ENCODE measurements around the gene SIK2. TPM values are rescaled to one million over a fixed set of nuclear protein-coding genes. Genes with fewer than 3 reads are reported as not detected.

Gene SIK2
- 13.0 TPM for total RNA-seq (2021; ENCODE audit: unreplicated experiment)
- 7.4 and 8.7 TPM in 2 replicates for polyA plus RNA-seq (2012)
- percentile 72 among the genes with signal in this experiment for Bru-seq, nascent RNA
- percentile 63 among the genes with signal in this experiment for BruChase-seq, experiment 1, labeled RNA remaining after a 6-hour chase
- percentile 65 among the genes with signal in this experiment for BruChase-seq, experiment 2, labeled RNA remaining after a 2-hour chase
- long read RNA-seq, partial matches to known transcripts, result 7 of 12 reads
- long read RNA-seq, other reads (novel, unspliced or antisense), result 5 of 12 reads

DNA sequence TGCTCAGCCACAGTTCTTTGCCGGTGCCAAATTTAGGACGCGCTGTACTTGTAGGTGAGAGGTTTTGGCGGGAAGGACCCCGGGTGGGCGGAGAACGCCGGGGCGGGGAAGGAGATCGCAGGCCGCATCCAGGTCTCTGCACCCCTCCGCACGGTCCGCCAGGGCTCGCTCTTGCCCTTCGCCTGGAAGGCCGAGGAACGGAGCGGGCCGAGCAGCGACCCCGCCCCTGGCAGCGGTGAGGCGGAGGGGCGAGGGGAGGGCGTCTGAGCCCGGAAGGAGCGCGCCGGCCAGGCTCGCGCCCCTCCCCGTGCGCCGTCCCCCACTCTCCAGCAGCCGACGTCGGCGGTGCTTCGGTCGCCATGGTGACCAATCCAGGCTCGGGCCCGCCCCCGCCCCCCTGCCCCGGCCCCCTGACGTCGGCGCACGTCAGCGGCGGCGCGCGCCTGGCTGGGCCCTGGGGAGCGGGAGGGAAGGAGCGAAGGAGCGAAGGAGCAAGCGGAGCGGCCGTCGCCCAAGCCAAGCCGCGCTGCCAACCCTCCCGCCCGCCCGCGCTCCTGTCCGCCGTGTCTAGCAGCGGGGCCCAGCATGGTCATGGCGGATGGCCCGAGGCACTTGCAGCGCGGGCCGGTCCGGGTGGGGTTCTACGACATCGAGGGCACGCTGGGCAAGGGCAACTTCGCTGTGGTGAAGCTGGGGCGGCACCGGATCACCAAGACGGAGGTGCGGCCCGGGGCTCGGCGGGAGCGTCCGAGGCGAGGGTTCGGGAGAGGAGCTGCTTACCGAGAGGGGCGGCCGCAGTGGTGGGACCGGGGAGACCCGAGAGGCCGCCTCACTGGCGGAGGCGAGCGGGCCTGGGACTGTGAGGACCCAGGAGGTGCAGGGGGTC is at the start of gene SIK2:
Gene SIK2, plus strand, starts transcription at position 471 of the 886 bp plus-strand sequence. Its CDS starts 115 bp downstream, at position 586.
- Histone ChIP-seq H3K27me3 (ENCODE audit: insufficient read depth, low read length) (no peaks in the 10 kb centered on the region), H4K20me1 (ENCODE audit: insufficient read depth) (peaks cover 6% of the 10 kb centered on the region; the same call in 1 of the 2 replicates), H3K4me3 (replicated peaks in 1 of 2; ENCODE audit: low read depth in 1 of 2, low read length in 2 of 2) (peak within 1 kb of the TSS; percentile 73 to 76), H2AFZ (ENCODE audit: low read depth, low read length, poor library complexity, severe bottlenecking) (peak within 1 kb of the TSS; percentile 95), H3K9me3 (ENCODE audit: control insufficient read depth in 1 of 2, insufficient read depth in 1 of 2, low read depth in 1 of 2, low read length in 2 of 2) (no peaks in the 10 kb centered on the region), H3K4me2 (ENCODE audit: low read length) (peak within 1 kb of the TSS; percentile 88), H3K4me1 (ENCODE audit: control insufficient read depth in 1 of 2, insufficient read depth in 2 of 2, low read length in 2 of 2) (peaks cover 9 to 27% of the 10 kb centered on the region in 2 experiments; a peak in 3 of 4 replicates), H3K36me3 (ENCODE audit: control insufficient read depth in 1 of 2, insufficient read depth in 2 of 2, low read length in 2 of 2) (no peaks in the 10 kb centered on the region), H3K9me2 (ENCODE audit: insufficient read depth) (no peaks in the 10 kb centered on the region), H3K9ac (ENCODE audit: low read length) (peak within 1 kb of the TSS; percentile 91), H3K79me2 (ENCODE audit: insufficient read depth, low read length) (peaks cover 43% of the 10 kb centered on the region), H3K27ac (ENCODE audit: low read depth, low read length) (peak within 1 kb of the TSS; percentile 72; the same call in 1 of the 2 replicates)
- RAD21 ChIA-PET (ENCODE audit: low non-redundant PET in 1 of 2, low total read pairs in 2 of 2, uncharacterized antibody in 2 of 2, unreplicated experiment in 2 of 2), result interaction anchor here in 1 of 2 experiments (1.0 kb wide), 1 partner anchor 175 kb away, joined by 3 read pairs; no protein-coding TSS in a partner anchor
- DNase-seq (ENCODE audit: low read depth, low spot score) (peak; percentile 87), ATAC-seq (peak; percentile 88)
- intact Hi-C loops (cut with micrococcal nuclease), result loop anchor here (1.0 kb wide), 2 partner anchors 175 to 239 kb away; no protein-coding TSS in a partner anchor
- POLR2A ChIA-PET, result interaction anchor here (1.1 kb wide), 1 partner anchor 164 kb away, joined by 3 read pairs; the partner anchor contains the start of gene PPP2R1B
- CTCF ChIA-PET, result interaction anchor here (1.2 to 1.5 kb wide), 2 partner anchors 175 to 240 kb away, joined by 3 to 5 read pairs; no protein-coding TSS in a partner anchor
- BruUV-seq (replicated peaks), result no TSS peak
- TF ChIP-seq ATF3 (IDR thresholded peaks at IDR 0.05), result no peak
- peak; percentile 80 for TF ChIP-seq EGR1 (IDR thresholded peaks at IDR 0.05; ENCODE audit: low read depth)
- peak; percentile 58 for TF ChIP-seq SP1 (IDR thresholded peaks at IDR 0.05; ENCODE audit: low read depth)
- no peak; the same call in 1 of the 2 replicates for TF ChIP-seq ELF1 (IDR thresholded peaks at IDR 0.05; ENCODE audit: borderline replicate concordance, low read depth)
- peak; percentile 75 for TF ChIP-seq CBX3 (IDR thresholded peaks at IDR 0.05; ENCODE audit: low read depth)
- TF ChIP-seq CEBPB (IDR thresholded peaks at IDR 0.05; ENCODE audit: low read depth), result no peak
- TF ChIP-seq FOSL1 (IDR thresholded peaks at IDR 0.05; ENCODE audit: low read depth), result no peak
- TF ChIP-seq POLR2AphosphoS5 (IDR thresholded peaks at IDR 0.05; ENCODE audit: low read depth, low read length), result peak; percentile 73
- no peak for TF ChIP-seq JUND (IDR thresholded peaks at IDR 0.05)
- no peak for TF ChIP-seq POLR2A (IDR thresholded peaks at IDR 0.05; ENCODE audit: borderline replicate concordance, extremely low read depth, insufficient read depth, insufficient read length)
- TF ChIP-seq SRF (IDR thresholded peaks at IDR 0.05; ENCODE audit: low read depth), result no peak
- peak; percentile 100 for TF ChIP-seq RAD21 (IDR thresholded peaks at IDR 0.05; ENCODE audit: low read depth)
- TF ChIP-seq, protein P1, sequence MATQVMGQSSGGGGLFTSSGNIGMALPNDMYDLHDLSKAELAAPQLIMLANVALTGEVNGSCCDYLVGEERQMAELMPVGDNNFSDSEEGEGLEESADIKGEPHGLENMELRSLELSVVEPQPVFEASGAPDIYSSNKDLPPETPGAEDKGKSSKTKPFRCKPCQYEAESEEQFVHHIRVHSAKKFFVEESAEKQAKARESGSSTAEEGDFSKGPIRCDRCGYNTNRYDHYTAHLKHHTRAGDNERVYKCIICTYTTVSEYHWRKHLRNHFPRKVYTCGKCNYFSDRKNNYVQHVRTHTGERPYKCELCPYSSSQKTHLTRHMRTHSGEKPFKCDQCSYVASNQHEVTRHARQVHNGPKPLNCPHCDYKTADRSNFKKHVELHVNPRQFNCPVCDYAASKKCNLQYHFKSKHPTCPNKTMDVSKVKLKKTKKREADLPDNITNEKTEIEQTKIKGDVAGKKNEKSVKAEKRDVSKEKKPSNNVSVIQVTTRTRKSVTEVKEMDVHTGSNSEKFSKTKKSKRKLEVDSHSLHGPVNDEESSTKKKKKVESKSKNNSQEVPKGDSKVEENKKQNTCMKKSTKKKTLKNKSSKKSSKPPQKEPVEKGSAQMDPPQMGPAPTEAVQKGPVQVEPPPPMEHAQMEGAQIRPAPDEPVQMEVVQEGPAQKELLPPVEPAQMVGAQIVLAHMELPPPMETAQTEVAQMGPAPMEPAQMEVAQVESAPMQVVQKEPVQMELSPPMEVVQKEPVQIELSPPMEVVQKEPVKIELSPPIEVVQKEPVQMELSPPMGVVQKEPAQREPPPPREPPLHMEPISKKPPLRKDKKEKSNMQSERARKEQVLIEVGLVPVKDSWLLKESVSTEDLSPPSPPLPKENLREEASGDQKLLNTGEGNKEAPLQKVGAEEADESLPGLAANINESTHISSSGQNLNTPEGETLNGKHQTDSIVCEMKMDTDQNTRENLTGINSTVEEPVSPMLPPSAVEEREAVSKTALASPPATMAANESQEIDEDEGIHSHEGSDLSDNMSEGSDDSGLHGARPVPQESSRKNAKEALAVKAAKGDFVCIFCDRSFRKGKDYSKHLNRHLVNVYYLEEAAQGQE (IDR thresholded peaks at IDR 0.05; ENCODE audit: low read depth), result no peak
- TF ChIP-seq TCF7L2 (IDR thresholded peaks at IDR 0.05; ENCODE audit: borderline replicate concordance, extremely low read depth, insufficient read depth, insufficient read length), result no peak
- TF ChIP-seq ZFX (IDR thresholded peaks at IDR 0.05), result peak; percentile 71
- no peak for TF ChIP-seq ZNF274 (IDR thresholded peaks at IDR 0.05; ENCODE audit: low read depth, low read length)
- no peak for TF ChIP-seq YY1 (IDR thresholded peaks at IDR 0.05; ENCODE audit: extremely low read depth, insufficient replicate concordance, low read depth, low read length)
- TF ChIP-seq CTCF (IDR thresholded peaks at IDR 0.05 in 2 of 3, conservative IDR thresholded peaks at IDR 0.05 in 1 of 3; ENCODE audit: borderline replicate concordance in 1 of 3, insufficient read depth in 1 of 3, low read depth in 2 of 3, low read length in 2 of 3), result peak; percentile 72 to 94 (median 83)
- no peak for TF ChIP-seq SIN3A (IDR thresholded peaks at IDR 0.05; ENCODE audit: low read depth)

Data from HCT116 (cell line).